C4-2B (cell line): ENCODE measurements around the gene ARID4B.

Source experiments
- ZFX ChIP-seq: fragments of 450-650 bp; IDR thresholded peaks from 2 replicates; pipeline ENCODE4 v1.6.1; 2017
- TF ChIP-seq, protein P1 (sequence below): fragments of 450-650 bp; conservative IDR thresholded peaks from 2 replicates; pipeline ENCODE4 v1.5.1; 2017; ENCODE audit warnings: mild to moderate bottlenecking

DNA sequence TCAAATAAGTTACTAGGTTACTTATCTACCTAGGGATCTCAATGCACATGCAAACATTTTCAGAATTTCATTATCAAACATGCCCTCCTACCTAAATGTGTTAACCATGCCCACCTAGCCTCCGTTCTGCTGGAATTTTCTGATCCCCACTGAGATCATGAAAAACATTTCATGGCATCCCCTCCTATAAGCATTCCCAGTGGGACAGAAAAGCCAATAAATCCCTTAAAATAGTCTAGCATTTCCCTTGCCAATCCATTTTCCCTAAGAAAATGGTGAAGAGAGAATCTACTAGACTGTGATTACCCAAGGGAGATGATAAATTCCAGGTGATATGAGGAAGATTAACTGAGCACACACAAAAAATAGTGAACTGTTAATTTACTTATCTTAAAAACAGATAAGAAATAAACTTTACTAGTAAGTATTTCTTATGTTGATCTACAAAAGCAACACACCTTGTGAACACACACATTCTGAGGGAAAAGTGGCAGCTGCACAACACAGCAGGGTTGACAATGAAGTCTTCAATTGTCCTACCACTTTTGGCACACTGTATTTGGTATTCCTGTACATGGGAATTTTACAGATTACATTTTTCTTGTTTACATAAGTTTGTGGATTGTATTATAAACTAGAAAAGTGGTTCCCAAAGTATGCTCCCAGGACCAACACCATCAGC, 49.6 kb downstream of the ARID4B start:
- TF ChIP-seq, protein P1, sequence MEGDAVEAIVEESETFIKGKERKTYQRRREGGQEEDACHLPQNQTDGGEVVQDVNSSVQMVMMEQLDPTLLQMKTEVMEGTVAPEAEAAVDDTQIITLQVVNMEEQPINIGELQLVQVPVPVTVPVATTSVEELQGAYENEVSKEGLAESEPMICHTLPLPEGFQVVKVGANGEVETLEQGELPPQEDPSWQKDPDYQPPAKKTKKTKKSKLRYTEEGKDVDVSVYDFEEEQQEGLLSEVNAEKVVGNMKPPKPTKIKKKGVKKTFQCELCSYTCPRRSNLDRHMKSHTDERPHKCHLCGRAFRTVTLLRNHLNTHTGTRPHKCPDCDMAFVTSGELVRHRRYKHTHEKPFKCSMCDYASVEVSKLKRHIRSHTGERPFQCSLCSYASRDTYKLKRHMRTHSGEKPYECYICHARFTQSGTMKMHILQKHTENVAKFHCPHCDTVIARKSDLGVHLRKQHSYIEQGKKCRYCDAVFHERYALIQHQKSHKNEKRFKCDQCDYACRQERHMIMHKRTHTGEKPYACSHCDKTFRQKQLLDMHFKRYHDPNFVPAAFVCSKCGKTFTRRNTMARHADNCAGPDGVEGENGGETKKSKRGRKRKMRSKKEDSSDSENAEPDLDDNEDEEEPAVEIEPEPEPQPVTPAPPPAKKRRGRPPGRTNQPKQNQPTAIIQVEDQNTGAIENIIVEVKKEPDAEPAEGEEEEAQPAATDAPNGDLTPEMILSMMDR, result no peak
- TF ChIP-seq ZFX, result no peak
